Epidermal melanocyte (primary cell): ENCODE measurements around the gene ICOS.
"Not testable (repeated sequence)": the region's sequence is repeated elsewhere in the genome, so short reads cannot be mapped to it uniquely, and the experiment has no call there.

Source experiments
- DNase-seq: peaks from one replicate; pipeline ENCODE4 v3.0.0; 2011; ENCODE audit warnings: low spot score; ENCODE audit not compliant: insufficient read length

Gene ICOS

GRCh38 chr2:203916756-203917155 lies 19.8 kb upstream of the ICOS start:
- no peak for DNase-seq

- no peak for DNase-seq
These were observed 18.3 kb upstream of the ICOS start for GRCh38 chr2:203918264-203918663.

GRCh38 chr2:203918839-203919238 lies 17.7 kb upstream of the ICOS start:
- no peak for DNase-seq

- DNase-seq: no peak
These were observed 10.9 kb upstream of the ICOS start for GRCh38 chr2:203925512-203926158.

- DNase-seq: no peak
These were observed 7.7 kb upstream of the ICOS start for GRCh38 chr2:203928849-203929248.

GRCh38 chr2:203931262-203931661 lies 5.3 kb upstream of the ICOS start:
- DNase-seq: not testable (repeated sequence)

- DNase-seq: no peak
These were observed 2.5 kb upstream of the ICOS start for GRCh38 chr2:203934041-203934492.

GRCh38 chr2:203934711-203935438 lies 1.7 kb upstream of the ICOS start:
- no peak for DNase-seq

- no peak for DNase-seq
These were observed 995 bp upstream of the ICOS start for GRCh38 chr2:203935568-203935967.

GRCh38 chr2:203936949-203937348 lies 386 bp downstream of the ICOS start:
- DNase-seq: no peak

GRCh38 chr2:203937788-203938187 lies 1.2 kb downstream of the ICOS start:
- DNase-seq: no peak

- DNase-seq: no peak
These were observed 3.5 kb downstream of the ICOS start for GRCh38 chr2:203940039-203940438.

- DNase-seq: not testable (repeated sequence)
These were observed 7.2 kb downstream of the ICOS start for GRCh38 chr2:203943493-203944382.

- no peak for DNase-seq
These were observed 12.2 kb downstream of the ICOS start for GRCh38 chr2:203948733-203949132.

- no peak for DNase-seq
These were observed 12.7 kb downstream of the ICOS start for GRCh38 chr2:203949228-203949627.

- no peak for DNase-seq
These were observed 14.9 kb downstream of the ICOS start for GRCh38 chr2:203951366-203951902.

GRCh38 chr2:203959265-203959664 lies 22.7 kb downstream of the ICOS start:
- DNase-seq: no peak

GRCh38 chr2:203959672-203960071 lies 23.1 kb downstream of the ICOS start:
- DNase-seq: no peak

- no peak for DNase-seq
These were observed 24.2 kb downstream of the ICOS start for GRCh38 chr2:203960811-203961210.

GRCh38 chr2:203965190-203965589 lies 28.6 kb downstream of the ICOS start:
- not testable (repeated sequence) for DNase-seq

GRCh38 chr2:203971251-203971650 lies 34.7 kb downstream of the ICOS start:
- no peak for DNase-seq

GRCh38 chr2:203972066-203972465 lies 35.5 kb downstream of the ICOS start:
- DNase-seq: no peak
